Dendritic cell treated with granulocyte-macrophage colony-stimulating factor and Interleukin-4, amounts not matched to agents 40 ng/mL and 50 ng/mL, for 4 days (primary cell): Measurements from ENCODE around the gene FGF2.

ENCODE experiments used
- H3K27ac Mint-ChIP-seq: one replicate; pipeline ENCODE4 v1.8.0; 2022; ENCODE audit warnings: mild to moderate bottlenecking, mixed read lengths
- H3K27me3 Mint-ChIP-seq: one replicate; pipeline ENCODE4 v1.8.0; 2022; ENCODE audit warnings: mild to moderate bottlenecking, mixed read lengths
- H3K36me3 Mint-ChIP-seq: one replicate; pipeline ENCODE4 v1.8.0; 2022; ENCODE audit warnings: low read depth, mixed read lengths
- H3K4me1 Mint-ChIP-seq: one replicate; pipeline ENCODE4 v1.8.0; 2022; ENCODE audit warnings: low read depth, mixed read lengths
- H3K4me3 Mint-ChIP-seq: one replicate; pipeline ENCODE4 v1.8.0; 2022; ENCODE audit warnings: mild to moderate bottlenecking, moderate library complexity, mixed read lengths
- H3K9me3 Mint-ChIP-seq: one replicate; pipeline ENCODE4 v1.8.0; 2022; ENCODE audit warnings: mixed read lengths
- intact Hi-C: fragments of 100-400 bp; cut with micrococcal nuclease; formaldehyde crosslinking; loops from one replicate; pipeline ENCODE4 v1.15.0; 2022

FGF2 gene

DNA sequence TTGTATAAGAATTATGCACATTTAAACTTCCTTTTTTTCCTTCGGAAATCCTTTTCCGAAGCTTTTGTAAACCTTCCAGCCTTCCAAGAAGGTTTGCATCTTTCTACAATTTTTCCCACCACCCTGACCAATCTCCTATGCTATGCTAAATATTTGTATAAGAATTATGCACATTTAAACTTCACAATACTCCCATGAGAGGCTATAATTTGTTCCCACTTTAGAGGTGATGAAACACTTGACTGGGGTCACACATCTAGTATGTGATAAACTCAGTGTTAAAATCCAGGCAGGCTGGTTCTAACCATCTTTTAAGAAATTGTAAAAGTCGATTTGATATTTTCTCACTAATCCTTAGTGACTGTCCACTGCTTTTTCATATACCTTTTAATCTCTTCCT is 73.7 kb downstream of the FGF2 start:
- H3K36me3 Mint-ChIP-seq, result peaks cover 7% of the 10 kb centered on the region
- no peaks in the 10 kb centered on the region for H3K9me3 Mint-ChIP-seq
- H3K27me3 Mint-ChIP-seq, result no peaks in the 10 kb centered on the region
- no peaks in the 10 kb centered on the region for H3K4me1 Mint-ChIP-seq
- intact Hi-C loops, result no loop called here
- no peak overlapping the region for H3K27ac Mint-ChIP-seq
- H3K4me3 Mint-ChIP-seq, result no peak overlapping the region

DNA sequence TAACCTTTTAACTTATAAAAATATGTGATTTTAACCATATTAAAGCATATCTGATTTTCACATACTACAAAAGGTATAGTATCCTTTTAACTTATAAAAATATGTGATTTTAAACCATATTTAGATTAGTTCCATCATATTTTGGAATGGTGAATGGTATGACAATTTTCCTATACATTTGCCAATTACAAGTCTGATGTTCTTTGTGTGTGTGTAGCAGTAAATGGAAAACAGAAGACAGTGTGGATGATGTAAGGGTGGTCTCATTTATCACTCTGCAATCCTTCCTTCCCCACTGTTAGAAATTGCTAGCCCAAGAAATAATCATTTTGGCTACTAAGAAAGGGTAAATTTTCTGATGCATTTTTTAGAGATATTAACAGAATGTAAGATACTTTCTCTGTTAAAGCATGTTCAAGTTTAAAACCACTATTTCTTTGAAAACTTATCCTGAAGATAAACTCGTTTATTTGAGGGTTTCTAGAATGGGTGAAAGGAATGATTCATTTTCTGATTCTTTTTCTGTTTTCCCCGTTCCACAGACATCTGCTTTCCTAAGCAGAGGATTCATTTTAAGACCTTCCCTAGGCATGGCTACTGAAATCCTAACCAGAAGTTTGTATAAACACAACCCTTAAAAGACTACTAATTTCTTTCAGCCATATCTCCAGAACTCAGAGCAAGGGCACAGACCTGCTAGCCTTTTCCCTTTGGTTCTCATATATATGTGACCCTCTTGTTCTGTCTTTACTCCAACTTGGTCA is 74.8 kb downstream of the FGF2 start:
- peaks cover 9% of the 10 kb centered on the region for H3K36me3 Mint-ChIP-seq
- intact Hi-C loops, result no loop called here
- H3K27ac Mint-ChIP-seq, result no peak overlapping the region
- no peaks in the 10 kb centered on the region for H3K27me3 Mint-ChIP-seq
- H3K4me3 Mint-ChIP-seq, result no peak overlapping the region
- no peaks in the 10 kb centered on the region for H3K4me1 Mint-ChIP-seq
- no peaks in the 10 kb centered on the region for H3K9me3 Mint-ChIP-seq

DNA sequence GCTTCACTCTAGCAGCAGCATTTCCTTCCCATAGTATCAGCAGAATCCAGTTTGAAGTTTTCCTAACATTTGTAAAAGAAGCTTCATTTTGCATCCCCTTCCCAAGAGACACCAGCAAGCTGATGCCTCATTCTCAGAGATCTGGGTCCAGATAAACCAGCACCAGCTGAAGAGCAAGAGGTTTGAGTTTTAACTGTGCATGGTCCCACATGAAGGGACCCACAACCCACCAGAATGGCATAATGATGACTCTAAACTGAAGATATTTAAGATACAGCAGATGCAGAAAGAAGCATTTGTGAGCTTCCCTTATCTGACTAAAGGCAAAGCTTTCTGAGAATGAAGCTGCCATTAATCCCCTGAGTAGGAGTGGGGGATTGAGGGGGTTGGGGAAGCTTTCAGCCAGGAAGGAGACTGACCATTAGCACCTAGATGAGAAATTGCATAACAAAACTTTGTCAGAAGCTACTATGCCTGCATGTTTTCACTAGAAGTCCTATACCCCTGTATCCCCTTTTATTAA is 77.2 kb downstream of the FGF2 start:
- no peak overlapping the region for H3K27ac Mint-ChIP-seq
- no peaks in the 10 kb centered on the region for H3K9me3 Mint-ChIP-seq
- no peaks in the 10 kb centered on the region for H3K27me3 Mint-ChIP-seq
- intact Hi-C loops, result no loop called here
- peaks cover 13% of the 10 kb centered on the region for H3K36me3 Mint-ChIP-seq
- no peak overlapping the region for H3K4me3 Mint-ChIP-seq
- H3K4me1 Mint-ChIP-seq, result no peaks in the 10 kb centered on the region

DNA sequence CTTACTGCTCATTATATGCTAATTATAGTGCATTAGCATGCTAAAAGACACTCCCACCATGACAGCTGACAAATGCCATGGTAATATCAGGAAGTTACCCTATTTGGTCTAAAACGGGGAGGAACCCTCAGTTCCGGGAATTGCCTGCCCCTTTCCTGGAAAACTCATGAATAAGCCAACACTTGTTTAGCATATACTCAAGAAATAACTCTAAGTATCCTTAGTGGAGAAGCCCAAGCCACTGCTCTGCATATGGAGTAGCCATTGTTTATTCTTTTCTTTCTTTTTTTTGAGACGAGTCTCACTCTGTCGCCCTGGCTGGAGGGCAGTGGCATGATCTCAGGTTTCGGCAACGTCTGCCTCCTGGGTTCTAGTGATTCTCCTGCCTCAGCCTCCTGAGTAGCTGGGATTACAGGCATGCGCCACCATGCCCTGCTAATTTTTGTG is 80.3 kb downstream of the FGF2 start:
- Mint-ChIP-seq H3K4me3 (no peak overlapping the region), H3K4me1 (no peaks in the 10 kb centered on the region), H3K27ac (no peak overlapping the region), H3K27me3 (no peaks in the 10 kb centered on the region), H3K36me3 (peaks cover 17% of the 10 kb centered on the region), H3K9me3 (no peaks in the 10 kb centered on the region)
- intact Hi-C loops, result no loop called here

DNA sequence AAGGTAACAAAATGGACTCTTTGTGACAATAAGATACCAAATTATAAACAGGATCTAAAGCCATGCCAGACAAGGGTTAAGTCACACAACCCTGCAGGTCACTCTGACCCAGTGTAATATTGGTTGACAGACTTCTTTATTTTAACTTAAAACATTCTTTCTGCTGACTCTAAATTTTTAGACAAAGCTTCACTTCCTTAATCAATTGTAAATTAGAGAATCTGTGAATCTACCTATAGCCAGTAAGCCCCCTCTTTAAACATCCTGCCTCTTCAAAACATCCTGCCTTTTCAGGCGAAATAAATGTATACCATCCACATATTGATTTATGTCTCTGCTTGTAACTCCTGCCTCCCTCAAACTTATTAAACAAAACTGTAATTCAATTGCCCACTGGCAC is 81.6 kb downstream of the FGF2 start:
- peaks cover 17% of the 10 kb centered on the region for H3K36me3 Mint-ChIP-seq
- H3K27ac Mint-ChIP-seq, result no peak overlapping the region
- no peaks in the 10 kb centered on the region for H3K27me3 Mint-ChIP-seq
- H3K9me3 Mint-ChIP-seq, result no peaks in the 10 kb centered on the region
- intact Hi-C loops, result no loop called here
- no peaks in the 10 kb centered on the region for H3K4me1 Mint-ChIP-seq
- no peak overlapping the region for H3K4me3 Mint-ChIP-seq

DNA sequence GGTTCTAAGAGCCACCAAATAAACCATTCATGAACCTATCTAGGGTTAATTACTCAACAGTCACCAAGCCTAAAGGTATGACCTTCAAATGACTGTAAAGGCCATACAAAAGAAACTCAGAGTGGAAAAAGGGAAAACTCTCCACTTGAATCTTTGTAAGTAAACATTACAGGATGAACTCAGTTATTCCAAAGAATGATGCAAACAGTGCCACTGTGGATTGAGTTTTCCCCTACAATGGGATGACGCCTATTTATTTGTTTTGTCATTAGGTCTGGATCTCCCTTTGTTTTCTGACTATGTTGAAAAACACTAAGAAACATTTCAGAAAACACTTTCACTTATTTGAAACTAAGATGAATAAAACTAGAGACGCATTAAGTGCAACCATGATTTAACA is 83.1 kb downstream of the FGF2 start:
- no peaks in the 10 kb centered on the region for H3K9me3 Mint-ChIP-seq
- peaks cover 16% of the 10 kb centered on the region for H3K36me3 Mint-ChIP-seq
- no peak overlapping the region for H3K4me3 Mint-ChIP-seq
- H3K4me1 Mint-ChIP-seq, result no peaks in the 10 kb centered on the region
- H3K27ac Mint-ChIP-seq, result no peak overlapping the region
- intact Hi-C loops, result no loop called here
- no peaks in the 10 kb centered on the region for H3K27me3 Mint-ChIP-seq

DNA sequence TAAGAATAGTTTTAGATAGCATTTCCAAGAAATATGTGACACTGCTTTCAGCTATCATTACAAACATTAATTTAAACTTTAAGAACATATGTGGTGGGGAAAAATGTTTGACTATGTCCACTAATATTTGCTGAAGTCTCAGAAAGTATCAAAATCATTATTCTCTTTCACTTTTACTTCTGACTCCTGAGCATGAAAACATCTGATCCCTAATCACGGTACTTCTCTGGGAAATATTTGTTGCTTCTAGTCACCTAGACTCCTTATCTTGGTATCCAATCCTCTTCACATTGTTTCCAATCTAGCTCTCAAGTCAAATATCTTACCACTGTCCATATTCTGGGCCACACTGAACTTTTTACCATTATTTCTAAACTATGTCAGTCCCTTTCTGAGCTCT is 85.0 kb downstream of the FGF2 start:
- H3K27me3 Mint-ChIP-seq, result no peaks in the 10 kb centered on the region
- intact Hi-C loops, result no loop called here
- no peak overlapping the region for H3K27ac Mint-ChIP-seq
- no peaks in the 10 kb centered on the region for H3K4me1 Mint-ChIP-seq
- peaks cover 7% of the 10 kb centered on the region for H3K36me3 Mint-ChIP-seq
- H3K9me3 Mint-ChIP-seq, result no peaks in the 10 kb centered on the region
- no peak overlapping the region for H3K4me3 Mint-ChIP-seq

DNA sequence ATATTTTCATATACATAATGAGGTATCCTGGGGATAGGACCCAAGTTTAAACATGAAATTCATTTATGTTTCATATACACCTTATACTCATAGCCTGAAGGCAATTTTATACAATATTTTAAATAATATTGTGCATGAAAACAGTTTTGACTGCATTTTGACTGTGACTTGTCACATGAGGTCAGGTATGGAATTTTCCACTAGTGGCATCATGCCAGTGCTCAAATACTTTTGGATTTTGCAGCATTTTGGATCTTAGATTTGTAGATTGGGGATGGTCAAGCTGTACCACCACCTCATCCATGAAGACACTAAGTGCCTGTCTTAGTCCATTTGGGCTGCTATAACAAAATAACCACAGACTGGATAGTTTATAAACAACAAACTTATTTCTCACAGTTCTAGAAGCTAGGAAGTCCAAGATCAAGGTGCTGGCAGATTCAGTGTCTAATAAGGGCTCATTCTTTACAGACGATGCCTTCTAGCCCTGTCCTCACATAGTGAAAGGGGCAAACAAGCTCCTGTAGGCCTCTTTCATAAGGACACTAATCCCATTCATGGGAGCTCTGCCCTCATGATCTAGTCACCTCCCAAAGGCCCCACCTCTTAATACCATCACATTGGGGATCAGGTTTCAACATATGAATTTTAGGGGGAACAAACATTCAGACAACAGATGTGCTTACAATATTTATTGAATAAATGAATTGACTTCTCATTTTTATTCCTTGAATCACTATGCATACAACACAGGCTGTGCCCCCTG is 86.4 kb downstream of the FGF2 start:
- intact Hi-C loops, result no loop called here
- Mint-ChIP-seq H3K27ac (no peak overlapping the region), H3K27me3 (no peaks in the 10 kb centered on the region), H3K4me1 (no peaks in the 10 kb centered on the region), H3K36me3 (peaks cover 7% of the 10 kb centered on the region), H3K4me3 (no peak overlapping the region), H3K9me3 (no peaks in the 10 kb centered on the region)

DNA sequence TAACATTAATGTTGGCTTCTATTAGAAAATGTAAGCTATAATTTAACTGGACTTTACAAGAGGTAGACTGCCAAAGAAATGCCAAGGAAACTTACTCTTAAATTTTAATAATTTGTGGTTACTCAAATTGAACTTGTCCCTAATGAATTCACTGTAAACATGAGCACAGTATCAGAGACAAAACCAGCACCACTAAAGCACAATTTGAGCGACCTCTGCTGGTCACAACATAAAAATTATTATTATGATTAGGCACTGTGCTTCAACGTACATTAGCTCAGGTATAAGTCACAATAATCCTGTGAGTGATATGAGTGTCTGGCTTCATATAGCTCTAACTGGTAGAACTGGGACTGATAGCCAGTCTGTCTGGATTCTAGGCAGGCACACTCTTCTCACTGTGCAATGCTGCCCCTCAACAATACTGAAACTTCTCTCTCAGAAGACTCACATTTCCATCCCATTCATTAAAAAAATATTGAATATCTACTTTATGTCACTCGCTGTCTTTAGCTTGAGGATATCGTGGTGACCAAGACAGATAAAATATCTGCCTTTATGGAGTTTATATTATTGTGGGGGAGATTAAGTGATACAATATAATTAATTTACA is 87.8 kb downstream of the FGF2 start:
- no peak overlapping the region for H3K27ac Mint-ChIP-seq

DNA sequence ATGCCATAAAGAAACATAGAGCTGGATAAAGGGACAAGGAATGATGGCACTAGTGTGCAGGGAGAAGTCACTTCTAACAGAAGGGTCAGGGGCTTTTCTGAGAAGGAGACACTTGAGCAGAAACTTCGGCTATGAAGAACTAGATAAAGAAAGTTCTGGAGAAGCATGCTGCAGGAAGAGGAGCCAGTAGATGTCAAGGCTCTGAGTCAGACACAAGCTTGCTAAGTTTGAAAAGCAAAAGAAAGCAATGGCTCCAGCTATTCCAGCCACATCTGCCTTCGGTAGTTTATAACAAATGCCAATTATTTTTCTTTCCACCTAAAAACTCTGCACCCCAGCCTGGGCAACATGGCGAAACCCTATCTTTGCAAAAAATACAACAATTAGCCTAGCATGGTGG is 88.3 kb downstream of the FGF2 start:
- H3K9me3 Mint-ChIP-seq, result no peaks in the 10 kb centered on the region
- no peaks in the 10 kb centered on the region for H3K36me3 Mint-ChIP-seq
- no peak overlapping the region for H3K27ac Mint-ChIP-seq
- intact Hi-C loops, result no loop called here
- H3K4me3 Mint-ChIP-seq, result no peak overlapping the region
- H3K27me3 Mint-ChIP-seq, result no peaks in the 10 kb centered on the region
- H3K4me1 Mint-ChIP-seq, result no peaks in the 10 kb centered on the region

More for the DNA sequence above, 87.8 kb downstream of the FGF2 start:
- H3K36me3 Mint-ChIP-seq, result no peaks in the 10 kb centered on the region
- H3K27me3 Mint-ChIP-seq, result no peaks in the 10 kb centered on the region
- H3K9me3 Mint-ChIP-seq, result no peaks in the 10 kb centered on the region
- no peak overlapping the region for H3K4me3 Mint-ChIP-seq
- H3K4me1 Mint-ChIP-seq, result no peaks in the 10 kb centered on the region
- intact Hi-C loops, result no loop called here

DNA sequence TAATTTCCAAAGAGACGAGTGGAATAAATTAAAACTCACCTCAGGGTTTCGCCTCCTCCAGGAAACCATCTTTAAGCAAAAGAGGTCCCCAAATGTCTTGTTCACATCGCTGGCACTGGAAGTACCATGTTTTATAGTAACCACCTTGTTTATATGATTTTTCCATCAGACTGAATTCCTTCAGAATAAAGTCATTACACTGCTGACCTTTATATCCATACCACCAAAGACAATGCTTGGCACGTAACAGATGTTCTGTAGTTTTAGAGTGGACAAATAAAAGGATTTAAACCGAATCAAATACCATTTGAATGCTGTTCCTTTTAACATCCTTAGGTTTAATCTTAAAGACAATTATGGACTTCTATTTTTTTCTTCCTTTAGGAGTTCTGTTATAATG is 91.1 kb downstream of the FGF2 start:
- no peak overlapping the region for H3K27ac Mint-ChIP-seq
- H3K36me3 Mint-ChIP-seq, result peaks cover 9% of the 10 kb centered on the region
- H3K27me3 Mint-ChIP-seq, result no peaks in the 10 kb centered on the region
- H3K9me3 Mint-ChIP-seq, result no peaks in the 10 kb centered on the region
- no peak overlapping the region for H3K4me3 Mint-ChIP-seq
- intact Hi-C loops, result no loop called here
- H3K4me1 Mint-ChIP-seq, result no peaks in the 10 kb centered on the region

DNA sequence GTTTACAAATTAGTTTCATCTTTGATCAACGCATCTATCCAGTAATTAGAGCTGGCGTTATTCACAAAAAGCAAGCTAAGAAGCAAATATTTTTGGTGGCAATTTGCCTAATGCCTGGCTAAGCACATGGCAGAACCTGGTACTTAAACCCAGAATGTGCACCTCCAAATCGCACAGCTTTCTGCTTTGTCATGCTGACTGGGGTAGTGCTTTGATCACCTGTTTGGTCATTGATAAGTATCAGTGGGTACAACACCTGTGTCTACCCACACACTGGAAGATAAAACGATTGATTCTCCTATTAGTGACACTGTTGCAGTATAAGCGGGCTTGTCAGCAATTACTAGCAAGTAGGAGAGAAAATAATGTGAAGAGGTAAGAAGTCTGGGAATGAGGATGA is 93.8 kb downstream of the FGF2 start:
- Mint-ChIP-seq H3K27ac (no peak overlapping the region), H3K9me3 (no peaks in the 10 kb centered on the region), H3K4me1 (no peaks in the 10 kb centered on the region), H3K36me3 (peaks cover 14% of the 10 kb centered on the region), H3K4me3 (no peak overlapping the region), H3K27me3 (no peaks in the 10 kb centered on the region)
- intact Hi-C loops, result no loop called here

DNA sequence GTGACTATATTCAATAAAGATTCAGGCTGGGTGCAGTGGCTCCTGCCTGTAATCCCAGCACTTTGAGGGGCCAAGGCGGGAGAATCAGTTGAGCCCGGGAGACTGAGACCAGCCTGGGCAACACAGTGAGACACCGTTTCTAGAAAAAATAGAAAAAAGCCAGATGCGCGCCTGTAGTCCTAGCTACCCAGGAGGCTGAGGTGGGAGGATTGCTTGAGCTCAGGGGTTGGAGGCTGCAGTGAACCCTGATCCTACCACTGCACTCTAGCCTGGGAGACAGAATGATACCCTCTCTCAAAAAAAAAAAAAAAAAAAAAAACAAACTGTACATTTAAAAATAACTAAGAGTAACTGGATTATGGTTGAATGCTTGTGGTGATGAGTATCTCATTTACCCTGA is 94.7 kb downstream of the FGF2 start:
- intact Hi-C loops, result no loop called here
- no peak overlapping the region for H3K27ac Mint-ChIP-seq
- no peaks in the 10 kb centered on the region for H3K27me3 Mint-ChIP-seq
- no peaks in the 10 kb centered on the region for H3K4me1 Mint-ChIP-seq
- peaks cover 14% of the 10 kb centered on the region for H3K36me3 Mint-ChIP-seq
- H3K9me3 Mint-ChIP-seq, result no peaks in the 10 kb centered on the region
- H3K4me3 Mint-ChIP-seq, result no peak overlapping the region
